Measurements from ENCODE around the gene CARS1. TPM values are rescaled to one million over a fixed set of nuclear protein-coding genes. Genes with fewer than 3 reads are reported as not detected.

CARS1 gene
- total RNA-seq, 1 donor from 2014 or later: 134 TPM

DNA sequence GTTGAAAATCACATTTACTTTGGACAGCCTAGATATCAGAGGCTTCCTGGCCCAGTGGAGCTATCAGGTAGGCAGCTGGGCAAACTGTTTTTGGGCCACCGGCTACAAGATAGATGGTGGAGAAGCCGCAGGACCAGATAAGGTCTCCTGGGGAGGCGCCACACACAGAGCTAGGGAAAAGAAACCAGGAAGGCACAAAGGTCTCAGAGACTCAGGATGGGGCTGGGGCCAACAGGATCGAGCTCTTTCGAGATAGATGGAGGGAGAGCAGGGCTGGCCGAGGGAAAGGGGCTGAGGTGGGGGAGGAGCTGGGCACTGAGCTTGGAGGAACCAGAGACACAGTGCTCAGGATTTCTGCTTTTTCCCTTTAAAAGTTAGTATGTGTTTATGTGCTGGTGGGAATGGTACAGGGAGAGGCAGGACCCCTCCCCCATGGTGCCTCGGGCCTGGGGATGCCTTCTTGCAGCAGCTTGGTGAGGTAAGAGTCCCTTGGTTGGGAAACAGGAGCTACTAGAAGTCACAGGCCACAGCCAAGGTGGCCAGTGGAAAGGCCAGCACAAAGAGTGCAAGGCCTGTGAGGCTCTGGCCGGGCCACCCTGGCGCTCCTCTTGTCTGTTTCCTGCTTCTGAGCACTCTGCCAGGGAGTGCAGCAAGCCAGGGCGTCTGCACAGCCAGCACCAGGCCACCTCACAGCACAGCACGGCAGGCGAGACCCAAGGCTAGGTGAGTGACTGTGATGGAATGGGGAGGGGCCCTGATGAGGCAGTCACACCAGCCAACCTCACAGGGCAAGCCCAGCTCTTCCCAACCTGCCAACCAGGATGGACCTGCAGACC is 53.6 kb downstream of the CARS1 start:
- DNase-seq (ENCODE audit: extremely low spot score, unreplicated experiment): no peak
- no peak overlapping the region for H3K4me3 Mint-ChIP-seq (ENCODE audit: unreplicated experiment)
- peaks cover 48% of the 10 kb centered on the region for H3K4me1 Mint-ChIP-seq (ENCODE audit: unreplicated experiment)
- no peaks in the 10 kb centered on the region for H3K27me3 Mint-ChIP-seq (ENCODE audit: unreplicated experiment)
- TF ChIP-seq, protein P1, sequence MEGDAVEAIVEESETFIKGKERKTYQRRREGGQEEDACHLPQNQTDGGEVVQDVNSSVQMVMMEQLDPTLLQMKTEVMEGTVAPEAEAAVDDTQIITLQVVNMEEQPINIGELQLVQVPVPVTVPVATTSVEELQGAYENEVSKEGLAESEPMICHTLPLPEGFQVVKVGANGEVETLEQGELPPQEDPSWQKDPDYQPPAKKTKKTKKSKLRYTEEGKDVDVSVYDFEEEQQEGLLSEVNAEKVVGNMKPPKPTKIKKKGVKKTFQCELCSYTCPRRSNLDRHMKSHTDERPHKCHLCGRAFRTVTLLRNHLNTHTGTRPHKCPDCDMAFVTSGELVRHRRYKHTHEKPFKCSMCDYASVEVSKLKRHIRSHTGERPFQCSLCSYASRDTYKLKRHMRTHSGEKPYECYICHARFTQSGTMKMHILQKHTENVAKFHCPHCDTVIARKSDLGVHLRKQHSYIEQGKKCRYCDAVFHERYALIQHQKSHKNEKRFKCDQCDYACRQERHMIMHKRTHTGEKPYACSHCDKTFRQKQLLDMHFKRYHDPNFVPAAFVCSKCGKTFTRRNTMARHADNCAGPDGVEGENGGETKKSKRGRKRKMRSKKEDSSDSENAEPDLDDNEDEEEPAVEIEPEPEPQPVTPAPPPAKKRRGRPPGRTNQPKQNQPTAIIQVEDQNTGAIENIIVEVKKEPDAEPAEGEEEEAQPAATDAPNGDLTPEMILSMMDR (IDR thresholded peaks at IDR 0.05): no peak
- H3K9me3 Mint-ChIP-seq (ENCODE audit: unreplicated experiment): no peaks in the 10 kb centered on the region
- H3K36me3 Mint-ChIP-seq (ENCODE audit: unreplicated experiment): peaks cover 53% of the 10 kb centered on the region
- H3K27ac Mint-ChIP-seq (ENCODE audit: unreplicated experiment): no peak overlapping the region

DNA sequence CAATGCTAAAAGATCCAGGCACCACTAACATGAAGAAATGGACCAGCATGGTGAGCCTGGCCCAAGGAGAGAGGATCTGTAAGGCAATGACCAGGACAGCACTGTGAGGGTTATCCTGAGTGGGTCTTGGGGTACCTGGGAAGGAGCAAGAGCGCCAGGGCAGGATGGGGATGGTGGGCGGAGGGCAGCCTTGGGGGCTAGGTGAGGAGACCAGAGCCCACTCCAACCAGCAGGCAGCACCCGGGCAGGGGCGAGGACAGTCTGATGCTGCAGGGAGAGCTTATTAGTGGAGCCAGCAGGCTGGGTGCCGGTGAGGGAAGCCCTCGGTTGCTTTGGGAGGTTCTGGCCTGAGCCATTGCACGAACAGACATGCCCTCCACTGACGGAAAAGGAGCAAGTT is 54.4 kb downstream of the CARS1 start:
- H3K36me3 Mint-ChIP-seq (ENCODE audit: unreplicated experiment): peaks cover 51% of the 10 kb centered on the region
- peaks cover 48% of the 10 kb centered on the region for H3K4me1 Mint-ChIP-seq (ENCODE audit: unreplicated experiment)
- no peaks in the 10 kb centered on the region for H3K27me3 Mint-ChIP-seq (ENCODE audit: unreplicated experiment)
- peak overlapping the region; percentile 37 for H3K27ac Mint-ChIP-seq (ENCODE audit: unreplicated experiment)
- no peak overlapping the region for H3K4me3 Mint-ChIP-seq (ENCODE audit: unreplicated experiment)
- TF ChIP-seq, protein P1 (IDR thresholded peaks at IDR 0.05): no peak
- H3K9me3 Mint-ChIP-seq (ENCODE audit: unreplicated experiment): no peaks in the 10 kb centered on the region
- DNase-seq (ENCODE audit: extremely low spot score, unreplicated experiment): no peak

DNA sequence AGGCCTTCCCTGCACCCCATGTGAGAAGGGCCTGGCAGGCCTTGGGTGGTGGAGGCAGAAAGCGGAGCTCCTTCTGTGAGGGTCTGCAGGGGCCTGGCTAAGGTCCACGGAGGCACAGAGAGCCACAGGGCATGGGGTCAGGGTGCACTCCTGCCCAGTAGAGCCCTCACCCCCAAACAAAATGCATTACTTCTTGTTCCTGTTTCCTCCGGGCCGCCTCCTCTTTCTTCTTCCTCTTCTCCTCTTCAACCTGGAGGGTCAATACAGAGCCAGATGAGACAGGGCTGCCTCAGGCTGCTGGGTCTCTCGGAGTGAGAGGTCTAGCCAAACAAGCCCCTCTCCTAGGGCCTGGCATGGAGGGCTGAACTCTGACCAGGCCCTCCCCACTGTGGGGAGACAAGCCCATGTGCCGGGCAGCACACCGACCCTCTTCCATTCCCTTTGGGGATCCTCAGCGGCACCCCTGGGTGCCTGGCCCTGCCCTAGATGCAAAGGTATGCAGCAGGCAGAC is 54.8 kb downstream of the CARS1 start:
- DNase-seq (ENCODE audit: extremely low spot score, unreplicated experiment): no peak
- Mint-ChIP-seq H3K4me3 (ENCODE audit: unreplicated experiment) (no peak overlapping the region), H3K27me3 (ENCODE audit: unreplicated experiment) (no peaks in the 10 kb centered on the region), H3K4me1 (ENCODE audit: unreplicated experiment) (peaks cover 48% of the 10 kb centered on the region), H3K9me3 (ENCODE audit: unreplicated experiment) (no peaks in the 10 kb centered on the region), H3K36me3 (ENCODE audit: unreplicated experiment) (peaks cover 47% of the 10 kb centered on the region), H3K27ac (ENCODE audit: unreplicated experiment) (peak overlapping the region; percentile 37)
- TF ChIP-seq, protein P1 (IDR thresholded peaks at IDR 0.05): no peak

DNA sequence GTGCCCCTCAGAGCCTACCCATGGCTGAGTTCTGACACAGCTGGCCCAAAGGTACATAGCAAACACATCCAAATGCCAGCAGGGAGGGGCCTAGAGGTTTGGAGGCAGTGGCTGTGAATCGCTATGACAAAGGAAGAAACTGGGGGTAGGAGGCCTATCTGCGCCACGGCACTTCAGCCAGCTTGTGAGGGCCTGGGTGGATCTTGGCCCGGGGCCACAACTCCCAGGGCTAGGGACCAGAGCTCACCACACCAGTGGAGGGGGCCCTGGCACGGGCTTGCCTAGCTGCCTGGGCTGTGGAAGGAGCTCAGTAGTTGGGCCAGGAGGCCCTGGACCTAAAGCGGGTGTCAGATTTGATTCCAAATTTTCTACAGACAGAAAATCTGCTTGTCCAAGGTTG is 55.7 kb downstream of the CARS1 start:
- Mint-ChIP-seq H3K4me1 (ENCODE audit: unreplicated experiment) (peaks cover 48% of the 10 kb centered on the region), H3K36me3 (ENCODE audit: unreplicated experiment) (peaks cover 45% of the 10 kb centered on the region), H3K9me3 (ENCODE audit: unreplicated experiment) (no peaks in the 10 kb centered on the region), H3K4me3 (ENCODE audit: unreplicated experiment) (peak overlapping the region; percentile 56), H3K27me3 (ENCODE audit: unreplicated experiment) (no peaks in the 10 kb centered on the region), H3K27ac (ENCODE audit: unreplicated experiment) (peak overlapping the region; percentile 89)
- DNase-seq (ENCODE audit: extremely low spot score, unreplicated experiment): no peak
- TF ChIP-seq, protein P1 (IDR thresholded peaks at IDR 0.05): no peak

All from osteocyte (in vitro differentiated cells).